Amniotic epithelial cell (primary cell): Measurements from ENCODE around the gene SLC25A24.
A peak's percentile ranks its signal among the peaks of the same experiment; 100 is the strongest.
"Not testable (repeated sequence)": the region's sequence is repeated elsewhere in the genome, so short reads cannot be mapped to it uniquely, and the experiment has no call there.

Source experiments
- DNase-seq: peaks from one replicate; pipeline ENCODE4 v3.0.0-alpha.2; 2010; ENCODE audit warnings: low read depth

Gene SLC25A24

DNA sequence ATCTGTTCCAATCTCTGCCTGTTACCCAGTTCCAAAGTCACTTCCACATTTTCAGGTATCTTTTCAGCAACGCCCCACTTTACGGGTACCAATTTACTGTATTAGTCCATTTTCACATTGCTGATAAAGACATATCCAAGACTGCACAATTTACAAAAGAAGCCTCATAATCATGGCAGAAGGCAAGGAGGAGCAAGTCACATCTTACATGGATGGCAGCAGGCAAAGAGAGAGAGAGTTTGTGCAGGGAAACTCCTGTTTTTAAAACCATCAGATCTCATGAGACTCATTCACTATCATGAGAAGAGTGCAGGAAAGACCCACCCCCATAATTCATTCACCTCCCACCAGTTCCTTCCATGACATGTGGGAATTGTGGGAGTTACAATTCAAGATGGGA, 67.0 kb downstream of the SLC25A24 start:
- not testable (repeated sequence) for DNase-seq

DNA sequence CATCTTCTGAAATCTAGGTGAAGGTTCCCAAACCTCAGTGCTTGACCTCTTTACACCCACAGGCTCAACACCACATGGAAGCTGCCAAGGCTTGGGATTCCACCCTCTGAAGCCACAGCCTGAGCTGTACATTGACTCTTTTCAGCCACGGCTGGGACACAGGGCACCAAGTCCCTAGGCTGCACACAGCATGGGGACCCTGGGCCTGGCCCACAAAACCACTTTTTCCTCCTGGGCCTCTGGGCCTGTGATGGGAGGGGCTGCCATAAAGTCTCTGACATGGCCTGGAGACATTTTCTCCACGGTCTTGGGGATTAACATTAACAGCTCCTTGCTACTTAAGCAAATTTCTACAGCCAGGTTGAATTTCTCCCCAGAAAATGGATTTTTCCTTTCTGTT, 67.8 kb downstream of the SLC25A24 start:
- DNase-seq, result not testable (repeated sequence)

DNA sequence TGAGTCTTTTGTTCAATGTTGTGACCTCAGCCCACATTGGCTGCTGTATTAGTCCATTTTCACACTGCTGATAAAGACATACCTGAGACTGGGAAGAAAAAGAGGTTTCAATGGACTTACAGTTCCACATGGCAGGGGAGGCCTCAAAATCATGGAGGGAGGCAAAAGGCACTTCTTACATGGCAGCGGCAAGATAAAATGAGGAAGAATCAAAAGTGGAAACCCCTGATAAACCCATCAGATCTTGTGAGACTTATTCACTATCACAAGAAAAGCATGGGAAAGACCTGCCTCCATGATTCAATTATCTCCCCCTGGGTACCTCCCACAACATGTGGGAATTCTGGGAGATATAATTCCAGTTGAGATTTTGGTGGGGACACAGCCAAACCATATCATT, 68.9 kb downstream of the SLC25A24 start:
- DNase-seq, result not testable (repeated sequence)

DNA sequence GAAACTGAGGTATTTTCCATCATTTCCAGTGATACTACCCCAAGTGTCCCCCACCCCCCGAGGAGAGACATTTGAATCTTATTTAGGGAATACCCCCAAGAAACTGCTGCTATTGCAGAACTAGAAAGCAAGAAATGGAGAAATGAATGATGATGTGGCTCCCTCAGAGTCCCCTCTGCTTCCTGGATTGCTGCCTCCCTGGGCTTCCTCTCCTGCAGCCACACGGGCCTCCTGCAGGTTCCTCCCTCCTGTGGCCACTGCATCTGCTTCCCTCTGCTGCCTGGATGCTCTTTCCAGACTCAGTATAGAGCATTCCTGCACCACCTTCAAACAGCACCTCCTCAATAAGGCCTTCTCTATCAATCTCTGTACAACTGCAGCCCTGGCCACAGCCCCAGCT, 69.3 kb downstream of the SLC25A24 start:
- DNase-seq, result no peak

DNA sequence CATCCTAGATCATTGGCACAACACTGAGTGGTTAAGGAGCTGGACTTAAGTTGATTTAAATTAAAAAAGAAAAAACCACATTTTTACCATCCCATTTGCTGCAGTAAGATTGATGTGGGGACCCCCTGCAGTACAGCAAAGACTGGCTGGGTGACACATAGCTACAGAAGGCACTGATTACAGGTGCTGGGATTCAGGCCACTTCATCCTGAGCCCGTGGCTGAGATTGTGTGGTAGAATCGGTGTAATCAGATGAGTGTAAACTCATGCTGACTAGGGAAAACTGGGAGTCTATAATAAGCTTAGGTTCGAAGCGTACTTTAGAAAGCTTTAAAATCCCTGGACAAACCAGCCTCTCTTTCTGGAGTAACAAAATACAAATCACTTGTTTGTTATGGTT, 70.1 kb downstream of the SLC25A24 start:
- DNase-seq, result no peak

DNA sequence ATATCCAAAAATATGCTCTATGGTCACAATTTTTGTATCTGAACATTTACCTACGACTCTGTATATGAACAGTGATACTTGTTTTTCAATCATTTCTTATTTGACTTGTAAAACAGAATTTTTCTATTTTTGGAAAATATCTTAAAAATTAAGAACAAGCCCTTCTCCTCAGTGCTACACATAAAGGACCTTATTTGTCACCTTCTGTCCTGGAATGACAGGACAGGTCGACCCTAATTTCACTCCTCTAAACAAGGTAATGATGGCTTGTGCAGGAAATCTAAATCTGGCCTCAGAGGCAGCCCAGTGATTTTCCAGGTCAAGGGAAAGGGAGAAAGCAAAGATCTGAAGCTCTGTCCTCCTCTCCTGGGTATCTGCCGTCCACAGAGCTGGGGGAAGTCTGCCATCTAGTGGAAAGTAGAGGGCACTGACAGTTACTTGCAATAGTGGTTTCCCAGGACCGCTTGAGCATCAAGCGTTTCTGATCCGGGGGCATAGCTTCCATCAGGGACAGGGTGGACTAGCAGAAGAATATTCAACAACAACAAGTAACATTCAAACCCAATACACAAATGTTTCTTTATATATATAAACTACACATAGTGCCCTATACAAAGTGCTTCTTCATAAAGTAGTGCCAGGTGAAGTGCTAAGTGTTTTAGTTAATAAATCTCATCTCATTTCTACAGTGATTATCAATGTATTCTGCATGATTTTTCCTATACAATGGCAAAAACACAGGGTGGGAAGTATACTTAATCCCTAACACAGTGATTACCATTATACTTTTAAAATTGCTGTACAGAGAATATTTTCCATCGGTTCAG, 74.6 kb downstream of the SLC25A24 start:
- DNase-seq, result peak; percentile 67

DNA sequence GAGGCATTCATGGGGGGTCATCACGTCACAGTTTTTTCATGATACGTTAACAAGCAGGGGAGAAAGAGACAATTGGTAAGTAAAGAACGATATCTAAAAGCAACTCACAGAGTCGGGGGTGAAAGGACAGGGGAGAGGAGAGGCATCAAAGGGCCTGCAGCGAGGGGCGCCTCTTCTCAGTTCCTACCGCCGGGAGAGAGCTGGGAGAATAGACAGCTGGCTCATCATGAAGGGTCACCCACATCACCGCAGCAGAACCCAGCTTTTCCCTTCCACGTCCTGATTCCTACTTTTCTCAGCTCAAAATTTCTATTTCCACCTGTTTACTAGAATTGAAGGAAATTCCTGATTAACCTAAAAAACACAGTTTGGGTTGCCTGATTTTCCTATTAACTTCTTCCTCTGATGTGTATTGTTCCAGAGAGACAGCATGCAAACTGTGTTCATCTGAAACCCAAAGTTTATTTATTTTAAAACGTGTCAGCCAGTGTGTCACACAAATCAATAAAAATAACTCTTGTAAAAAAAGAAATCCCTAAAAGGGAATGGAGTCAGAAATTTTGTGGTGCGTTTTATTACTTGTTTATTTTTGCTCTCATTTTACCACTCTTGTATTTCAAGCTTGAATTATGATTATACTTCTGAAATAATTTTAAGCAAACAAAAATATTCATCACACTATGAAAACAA, 75.4 kb downstream of the SLC25A24 start:
- DNase-seq, result no peak

DNA sequence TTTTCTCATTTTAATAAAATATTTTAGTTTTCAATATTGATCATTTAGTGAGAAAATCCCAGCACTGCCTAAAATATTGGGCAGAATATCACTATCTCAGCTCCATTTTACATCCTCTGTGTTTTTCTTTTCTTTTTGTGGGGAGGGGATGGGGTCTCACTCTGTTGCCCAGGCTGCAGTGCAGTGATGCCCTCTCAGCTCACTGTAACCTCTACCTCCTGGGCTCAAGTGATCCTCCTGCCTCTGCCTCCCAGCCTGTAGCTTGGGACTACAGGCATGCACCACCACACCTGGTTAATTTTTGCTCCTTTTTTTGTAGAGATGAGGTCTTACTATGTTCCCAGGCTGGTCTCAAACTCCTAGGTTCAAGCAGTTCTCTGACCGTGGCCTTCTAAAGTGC, 76.1 kb downstream of the SLC25A24 start:
- DNase-seq, result no peak

DNA sequence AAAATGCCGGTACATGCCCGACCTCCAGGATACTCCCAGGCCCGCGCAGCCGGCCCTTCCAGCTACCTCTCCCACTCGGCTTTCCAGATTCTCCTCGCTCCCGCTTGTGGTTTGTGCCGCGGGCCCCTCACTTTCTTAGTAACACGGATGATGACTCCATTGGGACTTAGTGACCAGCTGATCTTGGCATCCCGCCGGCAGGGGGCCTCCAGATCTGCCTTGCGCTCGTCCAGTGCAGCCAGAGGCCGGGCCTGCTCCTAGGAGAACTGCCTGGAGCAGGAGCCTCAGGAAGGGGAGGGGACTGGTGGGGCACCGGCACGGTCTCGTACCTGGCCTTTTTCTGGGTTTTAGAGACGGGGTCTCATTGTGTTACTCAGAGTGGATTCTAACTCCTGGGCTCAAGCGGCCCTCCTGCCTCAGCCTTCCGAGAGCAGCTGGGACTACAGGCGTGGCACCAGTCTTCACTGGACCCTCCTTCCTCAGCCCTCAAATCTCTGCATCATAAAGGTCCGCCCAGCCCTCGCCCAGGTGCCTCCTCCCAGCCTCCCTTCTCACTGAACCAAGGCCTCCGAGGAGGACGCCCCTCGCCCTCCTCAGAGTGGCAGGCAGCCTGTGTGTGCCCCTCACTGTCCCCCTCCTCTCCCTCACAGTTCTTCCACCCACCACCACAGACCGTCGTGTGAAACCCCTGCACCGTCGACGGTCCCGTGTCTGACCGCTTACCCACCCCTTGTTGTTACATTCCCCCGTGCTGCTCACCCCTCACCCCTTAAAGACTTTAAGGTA, 78.6 kb downstream of the SLC25A24 start:
- DNase-seq, result peak; percentile 23

DNA sequence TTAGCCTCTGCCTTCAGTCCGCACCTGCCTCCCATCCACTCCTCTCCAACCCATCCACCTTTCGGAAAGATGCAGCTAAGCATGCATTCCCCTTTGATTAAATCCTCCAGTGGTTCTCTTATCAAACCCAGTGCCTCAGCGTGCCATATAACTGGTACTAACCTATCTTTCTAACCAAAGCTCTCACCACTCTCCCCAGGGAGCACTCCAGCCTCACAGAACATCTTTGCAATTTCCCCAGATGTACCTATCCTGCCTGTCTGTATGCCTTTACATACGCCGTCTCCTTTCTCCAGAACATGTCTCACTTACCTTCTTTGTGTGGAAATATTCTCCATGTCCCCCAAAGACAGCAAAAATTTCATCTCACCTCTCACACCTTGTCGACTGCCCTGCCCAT, 80.0 kb downstream of the SLC25A24 start:
- DNase-seq, result no peak

DNA sequence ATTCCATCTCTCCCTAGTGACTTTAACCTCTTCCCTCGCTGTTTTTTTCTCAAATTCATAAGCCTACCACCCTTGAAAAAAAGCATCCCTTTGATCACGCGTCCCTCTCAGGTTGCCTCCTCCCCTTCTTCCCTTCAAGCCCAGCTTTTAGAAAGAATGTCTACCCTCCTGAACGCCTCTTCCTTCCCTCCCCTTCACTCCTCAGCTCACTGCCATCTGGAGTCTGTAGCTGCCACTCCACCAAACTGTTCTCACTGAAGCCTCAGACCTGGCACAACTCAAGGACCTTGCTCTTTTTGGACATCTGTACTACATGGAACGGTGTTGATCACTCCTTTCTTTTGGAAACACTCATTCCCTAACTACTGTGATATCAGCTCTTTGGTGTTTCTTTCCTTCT, 80.6 kb downstream of the SLC25A24 start:
- no peak for DNase-seq

DNA sequence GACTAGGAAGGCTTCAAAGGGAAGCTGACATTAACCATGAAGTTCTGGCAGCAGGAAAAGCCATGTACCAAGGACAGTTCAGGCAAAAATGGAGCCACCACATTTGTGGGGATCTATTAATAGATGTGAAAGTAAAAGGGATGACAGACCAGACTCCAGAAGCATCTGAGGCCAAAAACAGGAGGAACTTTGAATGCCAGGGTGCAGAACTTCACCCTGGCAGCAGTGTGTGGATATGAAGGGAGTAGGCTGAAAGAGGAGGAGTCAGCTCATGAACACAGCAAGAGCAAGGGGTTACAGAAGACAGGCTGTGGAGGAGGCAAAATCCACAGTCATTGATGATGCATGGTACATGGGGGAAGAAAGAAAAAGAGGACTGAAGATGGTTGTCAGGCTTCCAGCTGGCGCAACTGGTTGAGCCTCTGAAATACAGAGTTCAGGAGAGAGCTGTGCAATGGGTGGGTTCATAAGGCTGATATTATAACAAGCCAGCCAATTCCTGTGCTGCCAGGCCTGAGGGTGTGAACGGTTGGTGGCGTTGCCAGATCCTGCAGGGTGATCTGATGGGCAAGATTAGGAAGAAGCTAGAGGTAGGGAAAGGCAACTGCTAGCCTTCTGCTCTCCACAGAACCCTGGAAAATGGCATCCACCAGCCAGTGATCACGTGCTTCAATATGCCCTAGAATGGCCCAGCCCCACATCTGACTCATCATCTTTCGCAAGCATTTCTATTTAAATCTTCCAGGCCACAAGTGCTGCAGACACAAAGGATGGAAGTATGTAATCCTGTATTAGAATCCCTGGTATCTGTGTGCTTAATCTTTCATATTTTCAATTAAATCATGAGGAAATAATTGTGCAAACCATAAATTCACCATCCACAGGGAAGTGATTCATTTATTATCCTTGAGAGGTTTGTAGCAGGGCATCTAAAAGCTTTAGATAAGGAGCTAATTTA, 81.9 kb downstream of the SLC25A24 start:
- DNase-seq, result peak; percentile 86

DNA sequence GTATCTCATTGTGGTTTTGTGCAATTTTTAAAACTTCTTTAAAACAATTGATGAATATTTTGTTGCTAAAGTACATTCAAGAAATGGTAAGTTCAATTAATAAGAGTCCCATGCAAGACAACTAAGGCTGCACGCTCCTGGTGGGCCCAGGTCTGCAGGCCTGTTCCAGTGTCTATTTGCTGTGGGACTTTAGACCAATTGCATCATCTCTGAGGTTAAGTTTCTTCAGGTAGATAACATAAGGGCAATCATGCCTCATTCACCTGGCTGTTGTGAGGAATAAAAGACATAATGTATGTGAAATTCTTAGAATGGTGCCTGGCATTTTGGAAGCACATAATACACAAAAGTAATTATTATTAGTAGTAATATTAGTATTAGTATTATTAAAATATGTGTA, 82.9 kb downstream of the SLC25A24 start:
- DNase-seq, result no peak

DNA sequence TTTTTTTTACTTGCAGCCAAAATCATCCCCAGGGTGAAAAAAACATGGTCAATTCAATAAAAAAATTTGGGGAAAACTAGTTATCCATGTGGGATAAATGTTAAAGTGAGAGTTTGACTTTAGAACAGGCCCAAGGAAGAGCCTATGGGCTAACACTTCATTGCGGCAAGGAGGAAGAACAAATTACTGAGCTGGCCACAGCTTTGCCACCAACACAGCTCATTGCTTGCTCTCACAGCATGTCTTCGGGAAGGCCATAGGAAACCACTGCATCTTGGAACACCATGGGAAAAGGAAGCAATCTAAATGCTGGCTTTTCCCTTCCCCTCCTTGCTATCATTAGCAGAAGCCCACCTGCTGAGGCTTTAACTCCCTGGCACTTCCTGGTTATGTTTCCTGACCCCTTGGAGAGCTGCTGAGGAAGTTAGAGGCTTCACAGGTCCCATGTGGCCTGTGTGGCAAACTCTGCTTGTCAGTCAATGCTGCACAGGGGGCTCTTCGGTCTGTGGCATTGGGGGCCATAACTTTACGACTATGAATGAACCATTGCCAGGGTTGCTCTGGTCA, 86.0 kb downstream of the SLC25A24 start:
- DNase-seq, result no peak

DNA sequence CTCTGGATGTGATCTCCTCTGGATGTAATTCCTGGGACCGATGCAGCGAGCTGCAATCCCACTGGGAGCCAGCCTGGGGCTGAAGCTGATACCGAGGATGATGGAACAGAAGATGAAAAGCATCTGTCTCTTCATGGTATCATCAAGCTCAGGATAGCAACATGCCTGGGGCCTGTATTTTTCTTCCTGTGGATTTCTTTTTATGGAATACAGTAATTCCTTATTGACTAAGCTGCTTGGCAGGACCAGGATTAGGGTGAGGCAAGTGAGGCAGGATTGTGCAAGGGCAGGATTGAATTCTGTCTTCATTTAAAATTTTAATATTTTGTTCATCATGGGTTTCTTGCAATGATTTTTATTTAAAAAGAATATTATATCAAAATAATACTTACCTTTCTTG, 86.6 kb downstream of the SLC25A24 start:
- DNase-seq, result no peak

DNA sequence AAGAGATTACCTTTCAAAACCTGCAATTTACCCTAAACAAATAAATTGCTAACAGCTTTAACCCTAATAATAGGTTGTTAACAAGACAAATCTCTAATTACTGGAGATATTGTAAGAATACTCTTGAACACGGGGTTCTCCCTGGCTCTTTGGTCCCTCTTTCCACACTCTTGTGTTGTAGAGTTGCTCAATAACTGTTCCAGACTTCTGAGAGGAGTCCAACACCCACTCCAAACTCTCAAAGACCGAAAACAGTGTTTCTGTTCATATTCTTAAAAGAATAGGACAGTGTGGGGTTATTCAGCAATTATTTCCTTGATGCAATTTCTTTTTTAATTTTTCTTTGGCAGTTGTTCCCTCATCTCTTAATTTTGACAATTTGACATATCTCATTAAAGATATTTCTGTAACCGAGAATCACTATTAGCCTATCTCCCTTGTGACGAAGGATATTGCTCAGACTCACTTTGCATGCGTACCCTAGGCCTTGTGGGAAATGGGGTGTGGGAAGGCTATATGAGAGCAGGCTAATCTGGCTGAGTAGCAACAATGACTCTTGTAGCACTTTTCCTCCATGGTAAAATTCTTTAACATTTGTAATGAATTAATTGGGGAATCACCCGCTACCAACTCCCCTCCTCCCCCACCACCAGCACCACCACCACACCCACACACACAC, 90.7 kb downstream of the SLC25A24 start:
- no peak for DNase-seq

DNA sequence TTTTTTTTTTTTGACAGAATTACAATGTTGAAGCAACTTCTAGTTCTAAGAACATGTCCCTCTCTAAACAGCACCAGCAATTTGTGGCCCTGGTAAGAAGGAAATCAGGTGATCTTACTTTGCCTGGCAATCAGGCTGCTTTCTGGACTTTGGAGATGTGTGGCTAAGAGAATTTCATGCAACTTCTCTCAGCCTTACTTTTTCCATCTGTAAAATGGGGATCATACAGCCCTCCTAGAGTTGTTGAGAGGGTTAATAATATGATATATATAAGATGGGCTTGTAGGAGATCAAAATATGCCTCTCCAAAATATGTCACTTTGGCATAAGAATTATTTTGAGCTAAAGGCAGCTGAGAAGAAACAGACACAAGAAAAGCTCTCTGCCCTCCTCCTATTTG, 92.0 kb downstream of the SLC25A24 start:
- DNase-seq, result no peak

DNA sequence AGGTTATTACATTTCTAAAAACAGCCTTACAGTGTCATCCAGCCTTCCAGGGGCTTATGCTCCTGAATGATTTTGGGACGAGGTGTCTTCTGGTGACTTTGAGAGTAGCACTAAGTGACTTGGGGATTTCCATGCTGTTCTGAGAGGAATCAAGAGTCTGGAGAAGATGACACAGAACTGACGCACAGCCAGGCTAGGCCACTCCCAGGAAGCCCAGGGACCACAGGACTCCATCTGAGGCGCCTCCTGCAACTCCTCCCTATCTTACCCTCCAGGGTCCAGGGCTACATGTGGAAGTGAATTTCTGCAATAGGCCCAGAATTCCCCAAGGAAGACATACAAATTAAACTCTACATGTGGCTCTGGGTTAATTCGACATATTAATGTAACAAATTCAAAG, 92.5 kb downstream of the SLC25A24 start:
- no peak for DNase-seq

DNA sequence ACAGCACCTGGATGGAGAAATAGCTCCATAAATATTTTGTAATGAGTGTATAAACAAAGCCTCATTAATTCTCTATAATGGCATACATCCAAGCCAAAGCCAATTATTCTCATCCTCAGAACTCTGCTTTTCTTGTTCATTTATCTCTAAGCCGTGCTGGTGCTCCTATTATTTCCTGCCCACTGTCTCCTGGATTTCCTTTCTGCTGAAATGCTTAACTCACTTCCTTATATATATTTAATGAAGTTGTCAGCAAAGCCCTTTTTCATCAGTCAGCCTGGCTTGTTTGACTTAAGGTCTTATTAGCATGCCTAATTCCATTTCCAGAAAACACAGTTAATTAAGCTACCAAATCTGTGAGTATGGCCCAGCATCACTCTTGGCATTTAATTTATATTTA, 93.4 kb downstream of the SLC25A24 start:
- no peak for DNase-seq

DNA sequence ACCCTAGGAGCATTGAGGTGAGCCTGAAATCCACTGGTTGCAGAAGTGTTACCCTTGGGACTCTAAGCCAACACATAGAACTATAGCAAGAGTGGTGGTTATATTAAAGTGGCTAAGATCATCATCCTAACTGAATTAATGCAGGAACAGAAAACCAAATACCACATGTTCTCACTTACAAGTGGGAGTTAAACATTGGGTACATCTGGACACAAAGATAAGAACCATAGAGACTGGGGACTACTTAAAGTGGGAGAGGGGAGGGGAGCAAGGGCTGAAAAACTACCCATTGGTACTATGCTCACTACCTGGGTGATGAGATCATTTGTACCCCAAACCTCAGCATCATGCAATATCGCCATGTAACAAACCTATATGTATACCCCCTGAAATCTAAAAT, 100.0 kb downstream of the SLC25A24 start:
- no peak for DNase-seq

DNA sequence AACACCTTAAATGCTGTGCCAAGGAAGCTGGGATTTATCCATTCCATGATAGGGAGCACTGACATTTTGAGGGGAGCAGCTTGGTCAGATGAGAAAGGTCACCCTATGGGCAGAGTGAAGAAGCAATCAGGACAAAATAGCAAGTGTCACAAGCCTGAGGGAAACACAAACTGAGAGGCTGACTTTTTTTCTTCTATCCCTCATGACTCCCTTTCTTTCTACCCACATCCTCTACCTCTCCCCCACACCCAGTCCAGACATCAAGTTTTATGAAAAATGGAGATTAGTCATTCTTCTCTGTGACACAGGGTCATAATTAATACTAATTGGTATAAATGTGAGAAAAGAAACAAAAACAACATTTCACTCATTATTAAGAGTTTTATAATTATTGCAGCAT, 103.1 kb downstream of the SLC25A24 start:
- no peak for DNase-seq
